Retinal pigment epithelial cell (primary cell): ENCODE results near the gene RHBDD2.

Experiments
- DNase-seq: peaks from one replicate; pipeline ENCODE4 v3.0.0-alpha.2; 2010; ENCODE audit warnings: low read depth
- H3K4me3 ChIP-seq: 2 replicates; pipeline ENCODE4 v1.5.1; 2011; ENCODE audit warnings: mild to moderate bottlenecking, low read length, control low read depth, moderate library complexity
- TF ChIP-seq, protein P1 (sequence below): conservative IDR thresholded peaks from 2 replicates; pipeline ENCODE4 v1.5.1; 2011; ENCODE audit warnings: low read depth, low read length, control low read depth, inconsistent platforms

Gene RHBDD2

DNA sequence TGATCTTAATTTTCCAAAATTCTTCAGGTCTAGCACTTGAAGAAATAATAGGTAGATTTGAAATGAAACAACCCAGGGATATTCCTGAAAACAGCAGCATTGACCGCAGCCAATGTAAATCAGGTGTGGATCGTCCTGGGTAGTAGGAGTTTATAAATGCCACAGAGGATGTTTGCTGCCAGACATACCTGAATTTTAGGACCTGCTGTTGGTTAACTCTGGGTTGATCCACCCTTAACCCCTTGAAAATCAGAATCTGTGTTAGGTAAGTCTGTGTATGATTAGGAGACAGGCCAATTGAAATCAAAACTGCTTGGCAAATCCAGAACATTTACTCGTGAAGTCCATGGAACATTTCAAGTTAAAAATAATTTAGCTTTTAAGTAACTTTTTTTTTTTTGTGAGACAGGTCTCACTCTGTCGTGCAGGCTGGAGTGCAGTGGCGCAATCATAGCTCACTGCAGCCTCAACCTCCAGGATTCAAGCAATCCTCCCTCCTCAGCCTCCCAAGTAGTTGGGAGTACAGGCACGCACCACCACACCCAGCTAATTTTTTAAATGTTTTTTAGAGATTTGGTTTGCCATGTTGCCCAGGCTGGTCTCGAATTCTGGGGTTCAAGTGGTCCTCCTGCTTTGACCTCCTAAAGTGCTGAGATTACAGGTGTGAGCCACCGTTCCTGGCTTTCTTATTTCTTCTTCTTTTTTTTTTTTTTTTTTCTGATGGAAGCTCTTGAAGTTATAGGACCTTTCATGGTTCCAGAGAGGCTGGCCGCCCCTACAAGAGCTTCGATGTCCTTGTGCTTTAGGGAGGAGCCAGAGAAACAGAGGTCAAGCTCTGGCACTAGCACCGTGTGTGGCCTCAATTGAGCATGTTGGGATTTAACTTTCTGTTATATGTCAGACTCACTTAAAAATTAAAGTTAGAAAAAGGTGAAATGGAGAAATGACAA lies 38.1 kb downstream of the RHBDD2 start:
- H3K4me3 ChIP-seq: no peak overlapping the region
- DNase-seq: no peak

DNA sequence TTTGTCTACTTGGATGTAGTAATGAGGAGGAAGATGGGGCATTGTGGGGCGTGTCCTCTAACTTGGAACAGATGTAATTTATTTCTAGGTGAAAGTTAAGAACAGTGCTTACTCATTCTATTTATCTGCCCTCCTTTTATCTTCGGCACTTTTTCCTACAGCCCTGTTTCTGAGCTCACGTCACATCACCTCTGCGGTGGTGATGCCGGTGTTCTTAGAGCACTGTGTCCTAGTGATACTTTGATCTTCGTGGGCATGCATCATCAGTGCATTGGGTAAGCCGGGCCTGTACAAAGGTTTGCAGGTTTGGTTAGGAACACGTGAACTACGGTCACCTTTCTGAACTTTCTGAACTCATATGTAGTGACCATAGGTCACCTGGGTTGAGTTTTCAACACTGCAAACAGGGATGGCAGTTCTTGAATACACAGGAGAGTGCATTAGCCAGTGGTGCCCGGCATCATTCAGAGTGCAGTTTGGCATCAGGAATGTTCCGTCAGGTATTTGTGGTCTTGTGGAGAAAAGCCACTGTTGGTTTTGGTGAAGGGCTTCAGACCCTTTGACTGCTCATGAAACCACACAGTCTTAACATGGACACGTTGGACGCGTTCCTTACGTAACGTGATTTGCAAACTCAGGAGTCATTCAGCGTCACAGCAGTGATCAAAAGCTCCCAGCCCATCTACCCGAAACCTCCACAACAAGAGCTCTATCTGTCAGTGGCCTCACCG lies 41.8 kb downstream of the RHBDD2 start:
- TF ChIP-seq, protein P1, sequence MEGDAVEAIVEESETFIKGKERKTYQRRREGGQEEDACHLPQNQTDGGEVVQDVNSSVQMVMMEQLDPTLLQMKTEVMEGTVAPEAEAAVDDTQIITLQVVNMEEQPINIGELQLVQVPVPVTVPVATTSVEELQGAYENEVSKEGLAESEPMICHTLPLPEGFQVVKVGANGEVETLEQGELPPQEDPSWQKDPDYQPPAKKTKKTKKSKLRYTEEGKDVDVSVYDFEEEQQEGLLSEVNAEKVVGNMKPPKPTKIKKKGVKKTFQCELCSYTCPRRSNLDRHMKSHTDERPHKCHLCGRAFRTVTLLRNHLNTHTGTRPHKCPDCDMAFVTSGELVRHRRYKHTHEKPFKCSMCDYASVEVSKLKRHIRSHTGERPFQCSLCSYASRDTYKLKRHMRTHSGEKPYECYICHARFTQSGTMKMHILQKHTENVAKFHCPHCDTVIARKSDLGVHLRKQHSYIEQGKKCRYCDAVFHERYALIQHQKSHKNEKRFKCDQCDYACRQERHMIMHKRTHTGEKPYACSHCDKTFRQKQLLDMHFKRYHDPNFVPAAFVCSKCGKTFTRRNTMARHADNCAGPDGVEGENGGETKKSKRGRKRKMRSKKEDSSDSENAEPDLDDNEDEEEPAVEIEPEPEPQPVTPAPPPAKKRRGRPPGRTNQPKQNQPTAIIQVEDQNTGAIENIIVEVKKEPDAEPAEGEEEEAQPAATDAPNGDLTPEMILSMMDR: no peak
- no peak for DNase-seq
- H3K4me3 ChIP-seq: no peak overlapping the region

More for the DNA sequence above, 38.1 kb downstream of the RHBDD2 start:
- TF ChIP-seq, protein P1: no peak

DNA sequence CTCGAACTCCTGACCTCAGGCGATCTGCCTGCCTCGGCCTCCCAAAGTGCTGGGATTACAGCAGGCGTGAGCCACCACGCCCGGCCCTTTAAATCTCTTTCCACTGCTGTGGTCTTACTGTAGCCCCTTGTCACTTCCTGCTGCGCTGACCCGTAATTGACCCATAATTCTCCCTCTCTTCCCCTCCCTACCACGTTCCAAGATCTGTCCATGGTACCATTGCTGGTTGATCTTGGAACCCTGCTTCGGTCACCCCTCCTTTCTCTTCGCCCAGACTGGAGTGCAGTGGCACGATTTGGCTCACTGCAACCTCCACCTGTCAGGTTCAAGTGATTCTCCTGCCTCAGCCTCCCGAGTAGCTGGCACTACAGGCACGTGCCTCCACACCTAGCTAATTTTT lies 42.6 kb downstream of the RHBDD2 start:
- DNase-seq: no peak
- TF ChIP-seq, protein P1: no peak

DNA sequence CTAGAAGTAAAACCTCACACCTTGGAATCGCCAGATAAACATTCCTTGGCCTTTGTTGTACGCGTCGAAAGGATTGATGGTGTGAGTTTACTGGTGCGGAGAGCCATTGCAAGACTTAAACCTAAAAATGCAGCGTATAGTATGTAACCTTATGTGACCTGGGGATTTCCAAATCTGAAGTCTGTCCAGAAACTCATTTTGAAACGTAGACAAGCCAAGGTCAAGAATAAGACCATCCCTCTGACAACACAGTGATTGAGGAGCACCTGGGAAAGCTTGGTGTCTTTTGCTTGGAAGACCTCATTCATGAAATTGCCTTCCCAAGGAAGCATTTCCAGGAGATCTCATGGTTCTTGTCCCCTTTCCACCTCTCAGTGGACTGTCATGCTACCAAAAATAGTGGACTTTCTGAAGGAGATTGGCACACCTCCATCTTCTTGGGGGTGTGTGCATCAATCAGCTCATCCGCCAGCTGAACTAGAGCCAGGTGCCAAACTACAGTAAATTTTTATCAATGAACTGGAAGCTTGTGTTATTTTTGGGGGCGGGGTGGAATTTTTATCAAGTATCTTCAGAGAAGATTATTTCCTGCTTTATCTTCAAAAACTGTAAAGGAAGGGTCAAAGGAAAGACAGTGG lies 44.3 kb downstream of the RHBDD2 start:
- TF ChIP-seq, protein P1: no peak
- H3K4me3 ChIP-seq: no peak overlapping the region
- no peak for DNase-seq

More for the DNA sequence above, 42.6 kb downstream of the RHBDD2 start:
- no peak overlapping the region for H3K4me3 ChIP-seq

DNA sequence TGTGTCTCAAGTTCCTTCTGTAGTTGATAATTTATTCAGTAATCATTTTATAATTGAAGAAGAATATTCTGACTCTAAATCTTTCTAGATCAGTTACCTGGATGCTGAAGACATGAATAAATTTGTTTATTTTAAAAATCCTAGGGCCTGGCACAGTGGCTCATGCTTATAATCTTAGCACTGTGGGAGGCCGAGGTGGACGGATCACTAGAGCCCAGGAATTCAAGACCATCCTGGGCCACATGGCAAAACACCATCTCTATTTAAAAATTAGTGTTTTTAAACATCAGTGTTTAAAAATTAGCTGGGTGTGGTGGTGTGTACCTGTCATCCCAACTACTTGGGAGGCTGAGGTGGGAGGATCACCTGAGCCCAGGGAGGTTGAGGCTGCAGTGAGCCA lies 45.4 kb downstream of the RHBDD2 start:
- TF ChIP-seq, protein P1: no peak

DNA sequence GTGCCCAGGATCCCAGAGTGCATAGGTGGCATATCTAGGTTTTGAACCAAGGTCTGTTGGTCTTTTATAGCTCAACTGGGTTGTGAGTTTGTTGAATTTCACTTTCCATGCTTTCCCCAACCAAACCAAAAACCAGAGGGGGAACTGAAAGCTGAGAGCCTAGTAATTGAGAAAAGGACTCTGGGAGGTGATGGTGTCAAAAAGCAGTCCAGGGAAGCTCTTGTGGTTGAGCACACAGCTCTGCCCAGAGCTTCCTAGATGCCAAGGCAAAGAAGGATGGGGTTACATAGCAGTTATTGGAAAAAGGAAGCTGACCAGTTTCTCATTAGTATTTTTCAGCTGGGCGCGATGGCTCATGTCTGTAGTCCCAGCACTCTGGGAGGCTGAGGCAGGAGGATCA lies 46.1 kb downstream of the RHBDD2 start:
- no peak overlapping the region for H3K4me3 ChIP-seq
- DNase-seq: no peak
- TF ChIP-seq, protein P1: no peak

More for the DNA sequence above, 45.4 kb downstream of the RHBDD2 start:
- DNase-seq: no peak
- H3K4me3 ChIP-seq: no peak overlapping the region
